DMS153 treated with DMSO at 0.1 percent for 48 hours (cell line): ENCODE results near the gene TJP2.

Experiments
- DNase-seq: peaks from one replicate; lab custom pipeline; 2025; ENCODE audit not compliant: unreplicated experiment; lab: John Stamatoyannopoulos, UW

Gene TJP2

GRCh38 chr9:69222970-69223369, 48.9 kb downstream of the TJP2 start:
- DNase-seq, result no peak

- DNase-seq, result no peak
Observed at GRCh38 chr9:69223605-69224004, 49.5 kb downstream of the TJP2 start.

- DNase-seq, result no peak
Observed at GRCh38 chr9:69229367-69229766, 55.3 kb downstream of the TJP2 start.

- DNase-seq, result no peak
Observed at GRCh38 chr9:69232135-69232534, 58.1 kb downstream of the TJP2 start.

GRCh38 chr9:69234683-69235082, 60.6 kb downstream of the TJP2 start:
- no peak for DNase-seq

GRCh38 chr9:69236188-69236587, 62.1 kb downstream of the TJP2 start:
- no peak for DNase-seq

GRCh38 chr9:69237702-69238295, 63.7 kb downstream of the TJP2 start:
- DNase-seq, result no peak

GRCh38 chr9:69243116-69243515, 69.0 kb downstream of the TJP2 start:
- DNase-seq, result no peak

- DNase-seq, result no peak
Observed at GRCh38 chr9:69246629-69247028, 72.6 kb downstream of the TJP2 start.

GRCh38 chr9:69248005-69248404, 73.9 kb downstream of the TJP2 start:
- DNase-seq, result no peak

GRCh38 chr9:69249337-69249736, 75.3 kb downstream of the TJP2 start:
- no peak for DNase-seq

- no peak for DNase-seq
Observed at GRCh38 chr9:69250681-69251080, 76.6 kb downstream of the TJP2 start.

- DNase-seq, result no peak
Observed at GRCh38 chr9:69252436-69252835, 78.4 kb downstream of the TJP2 start.

- DNase-seq, result no peak
Observed at GRCh38 chr9:69253057-69253456, 79.0 kb downstream of the TJP2 start.

GRCh38 chr9:69254223-69254622, 80.1 kb downstream of the TJP2 start:
- DNase-seq, result no peak

- DNase-seq, result no peak
Observed at GRCh38 chr9:69255591-69255990, 81.5 kb downstream of the TJP2 start.

- DNase-seq, result no peak
Observed at GRCh38 chr9:69258551-69258950, 84.5 kb downstream of the TJP2 start.

- no peak for DNase-seq
Observed at GRCh38 chr9:69260161-69260560, 86.1 kb downstream of the TJP2 start.

- DNase-seq, result no peak
Observed at GRCh38 chr9:69261636-69262035, 87.6 kb downstream of the TJP2 start.

GRCh38 chr9:69264526-69264925, 90.4 kb downstream of the TJP2 start:
- no peak for DNase-seq

- DNase-seq, result no peak
Observed at GRCh38 chr9:69265891-69266290, 91.8 kb downstream of the TJP2 start.

GRCh38 chr9:69272212-69272611, 98.1 kb downstream of the TJP2 start:
- DNase-seq, result no peak

- DNase-seq, result no peak
Observed at GRCh38 chr9:69273161-69273560, 99.1 kb downstream of the TJP2 start.

GRCh38 chr9:69276775-69277174, 102.7 kb downstream of the TJP2 start:
- no peak for DNase-seq
